ENCODE data around the gene RANBP9.

The RANBP9 gene

DNA sequence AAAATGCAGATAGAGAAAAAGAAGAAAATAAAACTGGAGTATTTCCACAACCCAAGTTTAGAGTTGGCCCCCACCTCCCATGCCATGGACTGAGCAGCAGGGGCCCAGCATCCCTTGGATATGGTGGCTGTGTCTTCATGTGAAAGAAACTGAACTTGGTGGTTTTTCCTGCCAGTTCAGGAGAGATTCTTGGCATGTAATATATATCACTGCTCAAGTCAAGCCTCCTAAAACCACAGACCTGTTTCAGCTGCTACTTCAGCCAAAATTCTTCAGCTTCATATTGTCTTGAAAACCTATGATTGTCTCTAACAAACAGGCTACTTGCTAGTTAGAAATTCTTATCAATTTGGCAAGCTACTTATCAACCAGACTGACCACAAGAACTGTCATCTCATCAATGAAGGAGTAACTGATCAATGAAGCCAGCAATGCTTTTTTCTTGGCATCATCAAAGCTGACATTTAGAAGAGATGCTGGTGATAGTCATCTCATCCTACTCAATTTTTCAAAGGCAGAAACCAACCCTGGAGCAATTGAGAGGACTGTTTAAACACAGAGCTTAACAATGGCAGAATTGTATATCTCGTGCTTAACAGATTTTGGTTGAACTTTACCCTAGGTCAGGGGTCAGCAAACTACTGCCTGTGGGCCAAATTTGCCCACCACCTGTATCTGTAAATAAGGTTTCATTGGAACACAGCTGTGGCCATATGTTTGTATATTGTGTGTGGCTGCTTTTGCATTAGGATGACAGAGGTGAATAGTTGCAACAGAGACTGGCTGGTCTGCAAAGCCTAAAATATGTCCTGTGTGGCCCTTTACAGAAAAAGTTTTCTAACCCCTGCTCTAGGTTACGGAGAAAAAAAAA lies 106.9 kb downstream of the RANBP9 start:
- no peaks in the 10 kb centered on the region for H3K27me3 ChIP-seq (ENCODE audit: control insufficient read depth, insufficient read depth, low read length)
- H3K27ac ChIP-seq (ENCODE audit: low read length), result no peak overlapping the region
- no peaks in the 10 kb centered on the region for H3K4me1 ChIP-seq (ENCODE audit: control insufficient read depth, insufficient read depth, low read length)
- H3K4me3 ChIP-seq (ENCODE audit: low read length), result no peak overlapping the region
- no peaks in the 10 kb centered on the region for H3K9me3 ChIP-seq (ENCODE audit: control insufficient read depth, insufficient read depth, low read length)
- no peaks in the 10 kb centered on the region; the same call in 1 of the 2 replicates for H3K36me3 ChIP-seq (ENCODE audit: control insufficient read depth, insufficient read depth, low read length)
- WGBS (ENCODE audit: insufficient coverage, insufficient read length), result no CpG with 5 or more reads among the region's 2 CpGs
- no peak for DNase-seq (ENCODE audit: low read depth, low spot score)

DNA sequence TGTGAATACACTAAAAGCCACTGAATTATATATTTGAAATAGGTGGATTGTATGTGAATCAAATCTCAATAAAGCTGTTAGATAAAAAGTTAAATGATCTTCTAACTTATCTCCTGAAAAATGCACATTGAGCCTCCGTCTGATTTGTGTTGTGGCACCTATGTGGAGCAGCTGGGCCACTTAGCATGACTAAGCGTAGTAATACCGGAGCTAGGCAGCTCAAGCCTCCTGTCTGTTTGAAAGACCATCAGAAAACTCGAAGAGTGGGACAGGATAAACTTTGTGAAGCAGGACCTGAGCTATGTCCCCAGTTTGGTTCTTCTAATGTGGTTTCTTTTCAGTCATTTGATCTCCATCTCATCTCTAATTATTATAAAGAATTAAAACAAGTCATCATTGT lies 107.5 kb downstream of the RANBP9 start:
- Histone ChIP-seq H3K27ac (ENCODE audit: low read length) (no peak overlapping the region), H3K27me3 (ENCODE audit: control insufficient read depth, insufficient read depth, low read length) (no peaks in the 10 kb centered on the region), H3K4me3 (ENCODE audit: low read length) (no peak overlapping the region), H3K4me1 (ENCODE audit: control insufficient read depth, insufficient read depth, low read length) (no peaks in the 10 kb centered on the region), H3K36me3 (ENCODE audit: control insufficient read depth, insufficient read depth, low read length) (no peaks in the 10 kb centered on the region; the same call in 1 of the 2 replicates), H3K9me3 (ENCODE audit: control insufficient read depth, insufficient read depth, low read length) (no peaks in the 10 kb centered on the region)
- WGBS (ENCODE audit: insufficient coverage, insufficient read length), result no CpG with 5 or more reads among the region's 4 CpGs
- no peak for DNase-seq (ENCODE audit: low read depth, low spot score)

DNA sequence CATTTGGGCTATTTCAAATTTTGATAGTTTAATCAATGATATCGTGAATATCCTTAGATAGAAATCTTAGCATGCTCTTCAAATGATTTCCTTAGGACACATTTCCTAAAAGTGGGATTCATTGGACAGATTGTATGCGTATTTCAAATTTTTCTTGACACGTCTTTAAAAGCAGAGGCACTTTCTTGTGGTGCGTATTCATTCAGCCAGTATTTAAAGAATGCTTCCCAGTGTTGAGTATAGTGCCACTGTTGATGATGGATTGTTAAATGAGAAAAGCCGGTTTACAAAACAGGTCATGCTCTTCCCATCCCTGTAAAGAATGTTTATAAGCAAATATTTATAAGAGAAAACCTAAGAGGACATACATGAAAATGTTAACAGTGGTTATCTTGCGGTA lies 111.6 kb downstream of the RANBP9 start:
- no CpG with 5 or more reads among the region's 6 CpGs for WGBS (ENCODE audit: insufficient coverage, insufficient read length)
- no peak overlapping the region for H3K4me3 ChIP-seq (ENCODE audit: low read length)

DNA sequence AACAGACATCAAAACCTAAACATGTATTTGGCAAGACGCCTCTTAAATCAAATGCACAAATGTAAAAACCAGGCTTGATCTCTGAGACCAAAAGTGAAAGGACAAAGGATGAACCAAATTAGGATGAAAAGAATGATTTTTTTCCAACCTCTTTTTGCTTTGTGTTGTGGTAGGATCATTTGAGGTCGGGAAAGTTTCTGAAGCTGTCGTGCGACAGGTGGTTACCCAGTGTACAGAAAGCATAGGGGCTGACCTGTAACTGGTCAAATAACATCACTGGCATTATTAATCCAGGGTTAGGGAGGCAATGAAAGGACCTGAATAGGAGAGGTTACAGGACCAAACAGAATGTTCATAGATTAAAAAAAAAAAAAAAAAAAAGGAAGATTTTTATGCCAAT lies 114.6 kb downstream of the RANBP9 start:
- no peak overlapping the region for H3K4me3 ChIP-seq (ENCODE audit: low read length)
- no peaks in the 10 kb centered on the region for H3K9me3 ChIP-seq (ENCODE audit: control insufficient read depth, insufficient read depth, low read length)
- H3K27me3 ChIP-seq (ENCODE audit: control insufficient read depth, insufficient read depth, low read length), result no peaks in the 10 kb centered on the region
- WGBS (ENCODE audit: insufficient coverage, insufficient read length), result no CpG with 5 or more reads among the region's 4 CpGs
- no peaks in the 10 kb centered on the region; the same call in 1 of the 2 replicates for H3K36me3 ChIP-seq (ENCODE audit: control insufficient read depth, insufficient read depth, low read length)
- no peak overlapping the region for H3K27ac ChIP-seq (ENCODE audit: low read length)
- DNase-seq (ENCODE audit: low read depth, low spot score), result no peak
- H3K4me1 ChIP-seq (ENCODE audit: control insufficient read depth, insufficient read depth, low read length), result no peaks in the 10 kb centered on the region

More for the DNA sequence above, 111.6 kb downstream of the RANBP9 start:
- Histone ChIP-seq H3K9me3 (ENCODE audit: control insufficient read depth, insufficient read depth, low read length) (no peaks in the 10 kb centered on the region), H3K4me1 (ENCODE audit: control insufficient read depth, insufficient read depth, low read length) (no peaks in the 10 kb centered on the region), H3K27ac (ENCODE audit: low read length) (no peak overlapping the region), H3K36me3 (ENCODE audit: control insufficient read depth, insufficient read depth, low read length) (no peaks in the 10 kb centered on the region; the same call in 1 of the 2 replicates), H3K27me3 (ENCODE audit: control insufficient read depth, insufficient read depth, low read length) (no peaks in the 10 kb centered on the region)
- no peak for DNase-seq (ENCODE audit: low read depth, low spot score)

DNA sequence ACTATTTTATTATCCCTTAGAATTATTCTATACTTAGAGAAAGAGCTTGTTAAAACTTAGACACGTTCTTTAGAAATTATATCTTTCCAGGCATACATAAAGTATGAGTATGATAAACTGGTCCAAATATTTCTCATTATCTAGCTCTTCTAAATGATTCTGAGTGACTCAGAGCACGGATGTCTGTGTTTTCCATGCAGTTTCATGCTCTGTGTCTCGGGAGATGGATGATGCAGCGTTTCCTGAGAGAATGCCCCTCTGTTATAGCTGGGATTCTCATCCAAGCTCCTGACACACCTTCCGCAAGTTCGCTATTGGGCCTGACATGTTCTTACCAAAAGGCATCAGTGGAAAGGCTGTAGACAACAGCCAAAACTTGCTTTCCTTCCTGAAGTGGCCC lies 117.9 kb downstream of the RANBP9 start:
- no peak overlapping the region for H3K27ac ChIP-seq (ENCODE audit: low read length)
- no peaks in the 10 kb centered on the region for H3K9me3 ChIP-seq (ENCODE audit: control insufficient read depth, insufficient read depth, low read length)
- WGBS (ENCODE audit: insufficient coverage, insufficient read length), result no CpG with 5 or more reads among the region's 6 CpGs
- H3K4me3 ChIP-seq (ENCODE audit: low read length), result no peak overlapping the region
- H3K36me3 ChIP-seq (ENCODE audit: control insufficient read depth, insufficient read depth, low read length), result no peaks in the 10 kb centered on the region; the same call in 1 of the 2 replicates
- no peak for DNase-seq (ENCODE audit: low read depth, low spot score)
- H3K27me3 ChIP-seq (ENCODE audit: control insufficient read depth, insufficient read depth, low read length), result no peaks in the 10 kb centered on the region
- no peaks in the 10 kb centered on the region for H3K4me1 ChIP-seq (ENCODE audit: control insufficient read depth, insufficient read depth, low read length)

DNA sequence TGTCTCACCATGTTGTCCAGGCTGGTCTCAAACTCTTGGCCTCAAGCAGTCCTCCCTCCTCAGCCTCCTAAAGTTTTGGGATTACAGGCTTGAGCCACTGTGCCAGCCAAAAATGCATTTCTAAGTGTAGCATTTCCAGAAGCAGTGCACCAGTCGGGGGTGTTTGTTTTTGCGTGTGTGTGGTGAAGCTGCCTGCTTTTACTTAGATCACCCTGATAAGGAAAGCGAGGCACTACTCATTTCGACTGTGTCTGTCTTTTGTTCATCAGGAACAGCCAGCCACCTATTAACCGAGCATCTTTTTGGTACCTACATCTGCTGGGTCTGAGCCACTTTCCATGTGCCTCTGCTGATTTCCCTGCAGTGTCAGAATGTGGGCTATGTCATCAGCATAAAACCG lies 118.5 kb downstream of the RANBP9 start:
- Histone ChIP-seq H3K9me3 (ENCODE audit: control insufficient read depth, insufficient read depth, low read length) (no peaks in the 10 kb centered on the region), H3K4me3 (ENCODE audit: low read length) (no peak overlapping the region), H3K27ac (ENCODE audit: low read length) (no peak overlapping the region), H3K4me1 (ENCODE audit: control insufficient read depth, insufficient read depth, low read length) (no peaks in the 10 kb centered on the region), H3K36me3 (ENCODE audit: control insufficient read depth, insufficient read depth, low read length) (no peaks in the 10 kb centered on the region; the same call in 1 of the 2 replicates), H3K27me3 (ENCODE audit: control insufficient read depth, insufficient read depth, low read length) (no peaks in the 10 kb centered on the region)
- WGBS (ENCODE audit: insufficient coverage, insufficient read length), result no CpG with 5 or more reads among the region's 6 CpGs
- no peak for DNase-seq (ENCODE audit: low read depth, low spot score)

DNA sequence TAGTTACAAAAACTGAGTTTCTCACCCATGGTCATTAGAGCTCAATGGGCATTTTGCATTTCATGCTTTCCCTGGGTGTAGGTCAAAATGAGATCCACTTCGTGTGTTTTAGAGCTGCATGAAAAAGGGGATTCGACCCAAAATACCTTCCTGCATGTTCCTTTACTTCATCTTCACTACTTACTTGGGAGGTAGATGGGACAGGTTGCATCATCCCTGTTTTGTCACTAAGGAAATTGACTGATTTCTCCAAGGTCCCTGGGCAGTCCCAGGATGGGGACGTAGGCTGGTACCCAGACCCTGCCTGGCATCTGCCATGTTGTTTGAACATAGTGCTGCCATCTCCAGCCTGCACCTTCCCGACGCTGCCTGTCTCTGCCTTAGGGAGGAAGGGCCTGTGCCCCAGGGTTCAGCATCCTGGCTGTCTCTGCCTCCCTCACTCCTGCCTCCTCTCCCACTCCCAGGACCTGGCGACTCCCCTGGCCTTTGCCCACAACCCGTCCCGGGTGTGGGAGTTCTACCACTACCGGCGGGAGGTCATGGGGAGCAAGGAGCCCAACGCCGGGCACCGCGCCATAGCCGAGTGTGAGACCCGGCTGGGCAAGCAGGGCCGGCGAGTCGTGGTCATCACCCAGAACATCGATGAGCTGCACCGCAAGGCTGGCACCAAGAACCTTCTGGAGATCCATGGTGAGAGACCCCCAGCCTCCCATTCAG lies 120.3 kb downstream of the RANBP9 start:
- no CpG with 5 or more reads among the region's 21 CpGs for WGBS (ENCODE audit: insufficient coverage, insufficient read length)
- Histone ChIP-seq H3K27ac (ENCODE audit: low read length) (no peak overlapping the region), H3K4me1 (ENCODE audit: control insufficient read depth, insufficient read depth, low read length) (no peaks in the 10 kb centered on the region)

DNA sequence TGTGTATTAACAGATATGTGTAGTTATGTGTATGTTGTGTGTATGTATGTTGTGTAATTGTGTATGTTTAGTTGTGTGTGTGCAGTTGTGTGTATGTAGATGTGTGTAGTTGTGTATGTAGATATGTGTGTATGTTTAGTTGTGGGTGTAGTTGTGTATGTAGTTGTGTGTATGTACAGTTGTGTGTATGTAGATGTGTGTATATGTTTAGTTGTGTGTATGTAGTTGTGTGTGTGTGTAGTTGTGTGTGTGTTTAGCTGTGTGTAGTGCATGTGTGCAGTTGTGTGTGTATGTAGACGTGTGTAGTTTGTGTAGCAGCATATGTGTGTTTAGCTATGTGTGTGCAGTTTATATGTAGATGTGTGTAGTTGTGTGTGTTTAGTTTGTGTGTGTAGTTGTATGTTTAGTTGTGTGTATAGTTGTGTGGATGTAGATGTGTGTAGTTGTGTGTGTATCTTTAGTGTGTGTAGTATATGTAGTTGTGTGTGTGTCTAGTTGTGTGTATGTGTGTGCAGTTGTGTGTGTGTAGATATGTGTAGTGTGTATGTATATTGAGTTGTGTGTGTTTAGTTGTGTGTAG lies 121.0 kb downstream of the RANBP9 start:
- no peaks in the 10 kb centered on the region for H3K4me1 ChIP-seq (ENCODE audit: control insufficient read depth, insufficient read depth, low read length)
- 100% methylated on average over 1 of the region's 1 CpG for WGBS (ENCODE audit: insufficient coverage, insufficient read length)
- no peaks in the 10 kb centered on the region; the same call in 1 of the 2 replicates for H3K36me3 ChIP-seq (ENCODE audit: control insufficient read depth, insufficient read depth, low read length)
- no peak overlapping the region for H3K4me3 ChIP-seq (ENCODE audit: low read length)
- no peak overlapping the region for H3K27ac ChIP-seq (ENCODE audit: low read length)
- no peaks in the 10 kb centered on the region for H3K9me3 ChIP-seq (ENCODE audit: control insufficient read depth, insufficient read depth, low read length)
- H3K27me3 ChIP-seq (ENCODE audit: control insufficient read depth, insufficient read depth, low read length), result no peaks in the 10 kb centered on the region
- no peak for DNase-seq (ENCODE audit: low read depth, low spot score)

More for the DNA sequence above, 120.3 kb downstream of the RANBP9 start:
- no peak for DNase-seq (ENCODE audit: low read depth, low spot score)
- Histone ChIP-seq H3K4me3 (ENCODE audit: low read length) (no peak overlapping the region), H3K36me3 (ENCODE audit: control insufficient read depth, insufficient read depth, low read length) (no peaks in the 10 kb centered on the region; the same call in 1 of the 2 replicates), H3K9me3 (ENCODE audit: control insufficient read depth, insufficient read depth, low read length) (no peaks in the 10 kb centered on the region), H3K27me3 (ENCODE audit: control insufficient read depth, insufficient read depth, low read length) (no peaks in the 10 kb centered on the region)

DNA sequence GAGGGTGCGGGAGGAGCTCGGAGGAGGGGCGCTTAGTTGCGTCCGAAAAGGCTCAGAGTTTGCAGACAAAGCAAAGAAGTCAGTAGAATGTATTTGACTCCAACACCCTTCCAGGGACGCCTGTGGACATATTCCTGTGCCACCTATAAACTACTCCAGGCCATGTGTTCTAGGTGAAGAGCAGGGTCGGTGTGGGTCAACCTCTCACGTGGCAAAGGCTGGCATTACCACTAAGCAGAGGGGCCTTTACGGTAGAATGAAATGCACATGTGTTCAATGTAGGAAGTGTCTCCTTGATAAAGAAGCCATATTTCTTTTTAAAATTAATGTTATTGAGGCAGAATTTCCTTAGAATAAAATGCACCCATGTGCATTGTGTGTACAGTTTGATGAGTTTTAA lies 121.8 kb downstream of the RANBP9 start:
- no CpG with 5 or more reads among the region's 9 CpGs for WGBS (ENCODE audit: insufficient coverage, insufficient read length)

More for the DNA sequence above, 121.8 kb downstream of the RANBP9 start:
- Histone ChIP-seq H3K9me3 (ENCODE audit: control insufficient read depth, insufficient read depth, low read length) (no peaks in the 10 kb centered on the region), H3K4me1 (ENCODE audit: control insufficient read depth, insufficient read depth, low read length) (no peaks in the 10 kb centered on the region), H3K36me3 (ENCODE audit: control insufficient read depth, insufficient read depth, low read length) (no peaks in the 10 kb centered on the region; the same call in 1 of the 2 replicates), H3K27ac (ENCODE audit: low read length) (no peak overlapping the region), H3K4me3 (ENCODE audit: low read length) (no peak overlapping the region), H3K27me3 (ENCODE audit: control insufficient read depth, insufficient read depth, low read length) (no peaks in the 10 kb centered on the region)
- no peak for DNase-seq (ENCODE audit: low read depth, low spot score)

Measured in iPS DF 6.9 (cell line).